Measurements from ENCODE around the gene PAK5. TPM values are rescaled to one million over a fixed set of nuclear protein-coding genes. Genes with fewer than 3 reads are reported as not detected.

The PAK5 gene
- total and polyA plus RNA-seq, 2 experiments from 2014 or later = 0.57 to 1.1 TPM

- TF ChIP-seq, protein P1, sequence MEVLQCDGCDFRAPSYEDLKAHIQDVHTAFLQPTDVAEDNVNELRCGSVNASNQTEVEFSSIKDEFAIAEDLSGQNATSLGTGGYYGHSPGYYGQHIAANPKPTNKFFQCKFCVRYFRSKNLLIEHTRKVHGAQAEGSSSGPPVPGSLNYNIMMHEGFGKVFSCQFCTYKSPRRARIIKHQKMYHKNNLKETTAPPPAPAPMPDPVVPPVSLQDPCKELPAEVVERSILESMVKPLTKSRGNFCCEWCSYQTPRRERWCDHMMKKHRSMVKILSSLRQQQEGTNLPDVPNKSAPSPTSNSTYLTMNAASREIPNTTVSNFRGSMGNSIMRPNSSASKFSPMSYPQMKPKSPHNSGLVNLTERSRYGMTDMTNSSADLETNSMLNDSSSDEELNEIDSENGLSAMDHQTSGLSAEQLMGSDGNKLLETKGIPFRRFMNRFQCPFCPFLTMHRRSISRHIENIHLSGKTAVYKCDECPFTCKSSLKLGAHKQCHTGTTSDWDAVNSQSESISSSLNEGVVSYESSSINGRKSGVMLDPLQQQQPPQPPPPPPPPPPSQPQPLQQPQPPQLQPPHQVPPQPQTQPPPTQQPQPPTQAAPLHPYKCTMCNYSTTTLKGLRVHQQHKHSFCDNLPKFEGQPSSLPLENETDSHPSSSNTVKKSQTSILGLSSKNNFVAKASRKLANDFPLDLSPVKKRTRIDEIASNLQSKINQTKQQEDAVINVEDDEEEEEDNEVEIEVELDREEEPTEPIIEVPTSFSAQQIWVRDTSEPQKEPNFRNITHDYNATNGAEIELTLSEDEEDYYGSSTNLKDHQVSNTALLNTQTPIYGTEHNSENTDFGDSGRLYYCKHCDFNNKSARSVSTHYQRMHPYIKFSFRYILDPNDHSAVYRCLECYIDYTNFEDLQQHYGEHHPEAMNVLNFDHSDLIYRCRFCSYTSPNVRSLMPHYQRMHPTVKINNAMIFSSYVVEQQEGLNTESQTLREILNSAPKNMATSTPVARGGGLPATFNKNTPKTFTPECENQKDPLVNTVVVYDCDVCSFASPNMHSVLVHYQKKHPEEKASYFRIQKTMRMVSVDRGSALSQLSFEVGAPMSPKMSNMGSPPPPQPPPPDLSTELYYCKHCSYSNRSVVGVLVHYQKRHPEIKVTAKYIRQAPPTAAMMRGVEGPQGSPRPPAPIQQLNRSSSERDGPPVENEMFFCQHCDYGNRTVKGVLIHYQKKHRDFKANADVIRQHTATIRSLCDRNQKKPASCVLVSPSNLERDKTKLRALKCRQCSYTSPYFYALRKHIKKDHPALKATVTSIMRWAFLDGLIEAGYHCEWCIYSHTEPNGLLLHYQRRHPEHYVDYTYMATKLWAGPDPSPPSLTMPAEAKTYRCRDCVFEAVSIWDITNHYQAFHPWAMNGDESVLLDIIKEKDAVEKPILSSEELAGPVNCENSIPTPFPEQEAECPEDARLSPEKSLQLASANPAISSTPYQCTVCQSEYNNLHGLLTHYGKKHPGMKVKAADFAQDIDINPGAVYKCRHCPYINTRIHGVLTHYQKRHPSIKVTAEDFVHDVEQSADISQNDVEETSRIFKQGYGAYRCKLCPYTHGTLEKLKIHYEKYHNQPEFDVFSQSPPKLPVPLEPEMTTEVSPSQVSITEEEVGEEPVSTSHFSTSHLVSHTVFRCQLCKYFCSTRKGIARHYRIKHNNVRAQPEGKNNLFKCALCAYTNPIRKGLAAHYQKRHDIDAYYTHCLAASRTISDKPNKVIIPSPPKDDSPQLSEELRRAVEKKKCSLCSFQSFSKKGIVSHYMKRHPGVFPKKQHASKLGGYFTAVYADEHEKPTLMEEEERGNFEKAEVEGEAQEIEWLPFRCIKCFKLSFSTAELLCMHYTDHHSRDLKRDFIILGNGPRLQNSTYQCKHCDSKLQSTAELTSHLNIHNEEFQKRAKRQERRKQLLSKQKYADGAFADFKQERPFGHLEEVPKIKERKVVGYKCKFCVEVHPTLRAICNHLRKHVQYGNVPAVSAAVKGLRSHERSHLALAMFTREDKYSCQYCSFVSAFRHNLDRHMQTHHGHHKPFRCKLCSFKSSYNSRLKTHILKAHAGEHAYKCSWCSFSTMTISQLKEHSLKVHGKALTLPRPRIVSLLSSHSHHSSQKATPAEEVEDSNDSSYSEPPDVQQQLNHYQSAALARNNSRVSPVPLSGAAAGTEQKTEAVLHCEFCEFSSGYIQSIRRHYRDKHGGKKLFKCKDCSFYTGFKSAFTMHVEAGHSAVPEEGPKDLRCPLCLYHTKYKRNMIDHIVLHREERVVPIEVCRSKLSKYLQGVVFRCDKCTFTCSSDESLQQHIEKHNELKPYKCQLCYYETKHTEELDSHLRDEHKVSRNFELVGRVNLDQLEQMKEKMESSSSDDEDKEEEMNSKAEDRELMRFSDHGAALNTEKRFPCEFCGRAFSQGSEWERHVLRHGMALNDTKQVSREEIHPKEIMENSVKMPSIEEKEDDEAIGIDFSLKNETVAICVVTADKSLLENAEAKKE (CRISPR knock-in tag; IDR thresholded peaks at IDR 0.05) = no peak
- TF ChIP-seq ZNF114 (CRISPR knock-in tag; IDR thresholded peaks at IDR 0.05) (no peak), CREB1 (CRISPR knock-in tag; IDR thresholded peaks at IDR 0.05; ENCODE audit: low read depth) (no peak)
- TF ChIP-seq, protein P2, sequence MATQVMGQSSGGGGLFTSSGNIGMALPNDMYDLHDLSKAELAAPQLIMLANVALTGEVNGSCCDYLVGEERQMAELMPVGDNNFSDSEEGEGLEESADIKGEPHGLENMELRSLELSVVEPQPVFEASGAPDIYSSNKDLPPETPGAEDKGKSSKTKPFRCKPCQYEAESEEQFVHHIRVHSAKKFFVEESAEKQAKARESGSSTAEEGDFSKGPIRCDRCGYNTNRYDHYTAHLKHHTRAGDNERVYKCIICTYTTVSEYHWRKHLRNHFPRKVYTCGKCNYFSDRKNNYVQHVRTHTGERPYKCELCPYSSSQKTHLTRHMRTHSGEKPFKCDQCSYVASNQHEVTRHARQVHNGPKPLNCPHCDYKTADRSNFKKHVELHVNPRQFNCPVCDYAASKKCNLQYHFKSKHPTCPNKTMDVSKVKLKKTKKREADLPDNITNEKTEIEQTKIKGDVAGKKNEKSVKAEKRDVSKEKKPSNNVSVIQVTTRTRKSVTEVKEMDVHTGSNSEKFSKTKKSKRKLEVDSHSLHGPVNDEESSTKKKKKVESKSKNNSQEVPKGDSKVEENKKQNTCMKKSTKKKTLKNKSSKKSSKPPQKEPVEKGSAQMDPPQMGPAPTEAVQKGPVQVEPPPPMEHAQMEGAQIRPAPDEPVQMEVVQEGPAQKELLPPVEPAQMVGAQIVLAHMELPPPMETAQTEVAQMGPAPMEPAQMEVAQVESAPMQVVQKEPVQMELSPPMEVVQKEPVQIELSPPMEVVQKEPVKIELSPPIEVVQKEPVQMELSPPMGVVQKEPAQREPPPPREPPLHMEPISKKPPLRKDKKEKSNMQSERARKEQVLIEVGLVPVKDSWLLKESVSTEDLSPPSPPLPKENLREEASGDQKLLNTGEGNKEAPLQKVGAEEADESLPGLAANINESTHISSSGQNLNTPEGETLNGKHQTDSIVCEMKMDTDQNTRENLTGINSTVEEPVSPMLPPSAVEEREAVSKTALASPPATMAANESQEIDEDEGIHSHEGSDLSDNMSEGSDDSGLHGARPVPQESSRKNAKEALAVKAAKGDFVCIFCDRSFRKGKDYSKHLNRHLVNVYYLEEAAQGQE (IDR thresholded peaks at IDR 0.05; ENCODE audit: unreplicated experiment) = no peak
Observed at GRCh38 chr20:9705722-9706476, 133.0 kb downstream of the PAK5 start (continued).

GRCh38 chr20:9699181-9699580 lies 139.7 kb downstream of the PAK5 start:
- no peaks in the 10 kb centered on the region for H3K36me3 Mint-ChIP-seq (ENCODE audit: low read depth)
- H3K4me1 Mint-ChIP-seq = peaks cover 9% of the 10 kb centered on the region
- no peak overlapping the region for H2AFZ ChIP-seq
- H3K79me2 ChIP-seq (replicated peaks; ENCODE audit: insufficient read depth) = no peaks in the 10 kb centered on the region
- H3K27me3 ChIP-seq (ENCODE audit: insufficient read depth) = no peaks in the 10 kb centered on the region
- H3K27ac Mint-ChIP-seq = no peak overlapping the region
- H3K9me3 Mint-ChIP-seq = no peaks in the 10 kb centered on the region
- H3K36me3 ChIP-seq (ENCODE audit: insufficient read depth) = no peaks in the 10 kb centered on the region
- H3F3A ChIP-seq (replicated peaks; ENCODE audit: low read depth) = no peaks in the 10 kb centered on the region
- no peaks in the 10 kb centered on the region for H3K4me1 ChIP-seq (ENCODE audit: insufficient read depth)
- no peak overlapping the region for H3K4me2 ChIP-seq
- no peak overlapping the region for H3K27ac ChIP-seq (ENCODE audit: low read depth)
- no peaks in the 10 kb centered on the region for H3K27me3 Mint-ChIP-seq (ENCODE audit: insufficient read depth, low read depth, poor library complexity)
- ATAC-seq (no peak; the same call in 2 of the 3 replicates), DNase-seq (ENCODE audit: low spot score) (no peak)
- H3K4me3 ChIP-seq = no peak overlapping the region
- H4K20me1 ChIP-seq (replicated peaks; ENCODE audit: insufficient read depth) = no peaks in the 10 kb centered on the region
- no peak overlapping the region for H3K4me3 Mint-ChIP-seq
- H3K9me2 ChIP-seq (ENCODE audit: insufficient read depth) = no peaks in the 10 kb centered on the region
- TF ChIP-seq ETS1 (IDR thresholded peaks at IDR 0.05) = no peak
- TF ChIP-seq CTCF (conservative IDR thresholded peaks at IDR 0.05; ENCODE audit: low read depth in 2 of 2) = no peak
- no peak for TF ChIP-seq STAT1 (IDR thresholded peaks at IDR 0.05; ENCODE audit: unreplicated experiment)
- no peak for TF ChIP-seq ZNF331 (CRISPR knock-in tag; IDR thresholded peaks at IDR 0.05; ENCODE audit: low read depth)
